H9 (cell line): Measurements from ENCODE around the gene CYSLTR2. TPM values are rescaled to one million over a fixed set of nuclear protein-coding genes. Genes with fewer than 3 reads are reported as not detected.

Experiments
- DNase-seq: peaks from one replicate; pipeline ENCODE4 v3.0.0-alpha.2; 2017
- H2AFZ ChIP-seq: one replicate; pipeline ENCODE4 v1.6.1; 2013; ENCODE audit warnings: mild to moderate bottlenecking, low read length, control low read depth, moderate library complexity
- H2AK5ac ChIP-seq: 2 replicates; pipeline ENCODE4 v1.6.1; 2013; ENCODE audit warnings: low read length, control low read depth, mixed read lengths; ENCODE audit not compliant: insufficient read length
- H2BK120ac ChIP-seq: one replicate; pipeline ENCODE4 v1.6.1; 2013; ENCODE audit warnings: low read depth, mild to moderate bottlenecking, low read length, control low read depth, inconsistent platforms; ENCODE audit not compliant: poor library complexity, severe bottlenecking
- H2BK12ac ChIP-seq: 2 replicates; pipeline ENCODE4 v1.6.1; 2013; ENCODE audit warnings: low read length, control low read depth, mixed read lengths, low read depth; ENCODE audit not compliant: insufficient read length
- H2BK15ac ChIP-seq: 2 replicates; pipeline ENCODE4 v1.6.1; 2013; ENCODE audit warnings: low read depth, low read length, control low read depth
- H2BK20ac ChIP-seq: one replicate; pipeline ENCODE4 v1.6.1; 2013; ENCODE audit warnings: low read depth, mild to moderate bottlenecking, low read length, control low read depth, inconsistent platforms; ENCODE audit not compliant: poor library complexity, severe bottlenecking
- H2BK5ac ChIP-seq: 2 replicates; pipeline ENCODE4 v1.6.1; 2013; ENCODE audit warnings: low read length, control low read depth, mixed read lengths; ENCODE audit not compliant: insufficient read length
- H3K14ac ChIP-seq: 2 replicates; pipeline ENCODE4 v1.6.1; 2013; ENCODE audit warnings: low read length, control low read depth; ENCODE audit not compliant: insufficient read depth
- H3K18ac ChIP-seq: 2 replicates; pipeline ENCODE4 v1.6.1; 2013; ENCODE audit warnings: low read depth, mild to moderate bottlenecking, mixed read lengths, low read length, control low read depth; ENCODE audit not compliant: insufficient read length
- H3K23ac ChIP-seq: 2 replicates; pipeline ENCODE4 v1.6.1; 2013; ENCODE audit warnings: low read length, control low read depth, mixed read lengths, low read depth; ENCODE audit not compliant: insufficient read length
- H3K23me2 ChIP-seq: 2 replicates; pipeline ENCODE4 v1.6.1; 2013; ENCODE audit warnings: low read depth, mild to moderate bottlenecking, mixed read lengths, low read length, control low read depth; ENCODE audit not compliant: insufficient read length, poor library complexity, severe bottlenecking
- H3K27ac ChIP-seq: 2 replicates; pipeline ENCODE4 v1.5.1; 2013; ENCODE audit warnings: low read length, control low read depth, mixed read lengths, low read depth; ENCODE audit not compliant: insufficient read length
- H3K27me3 ChIP-seq: 2 replicates; pipeline ENCODE4 v1.6.1; 2013; ENCODE audit warnings: low read length, control low read depth, inconsistent platforms; ENCODE audit not compliant: insufficient read depth
- H3K4ac ChIP-seq: 2 replicates; pipeline ENCODE4 v1.6.1; 2013; ENCODE audit warnings: low read depth, mild to moderate bottlenecking, control low read depth, inconsistent platforms, low read length, moderate library complexity
- H3K4me1 ChIP-seq: 2 replicates; pipeline ENCODE4 v1.6.1; 2013; ENCODE audit warnings: low read length, control low read depth, inconsistent platforms; ENCODE audit not compliant: insufficient read depth
- H3K4me2 ChIP-seq: 2 replicates; pipeline ENCODE4 v1.6.1; 2013; ENCODE audit warnings: low read length, control low read depth, mixed read lengths; ENCODE audit not compliant: insufficient read length, insufficient read depth
- H3K56ac ChIP-seq: 2 replicates; pipeline ENCODE4 v1.6.1; 2013; ENCODE audit warnings: low read depth, mild to moderate bottlenecking, mixed read lengths, low read length, control low read depth; ENCODE audit not compliant: insufficient read length
- H3K79me1 ChIP-seq: 2 replicates; pipeline ENCODE4 v1.6.1; 2013; ENCODE audit warnings: low read depth, mild to moderate bottlenecking, moderate library complexity, low read length, control low read depth, inconsistent platforms; ENCODE audit not compliant: insufficient read depth, poor library complexity, severe bottlenecking
- H3K79me2 ChIP-seq: 2 replicates; pipeline ENCODE4 v1.6.1; 2013; ENCODE audit warnings: low read length, control low read depth, inconsistent platforms; ENCODE audit not compliant: insufficient read depth
- H3K9ac ChIP-seq: 2 replicates; pipeline ENCODE4 v1.6.1; 2013; ENCODE audit warnings: low read length, control low read depth, mixed read lengths; ENCODE audit not compliant: insufficient read length; ENCODE audit errors: extremely low read depth
- H3K9me3 ChIP-seq: one replicate; pipeline ENCODE4 v1.6.1; 2013; ENCODE audit warnings: low read depth, low read length, inconsistent platforms; ENCODE audit not compliant: control insufficient read depth
- H3T11ph ChIP-seq: one replicate; pipeline ENCODE4 v1.6.1; 2013; ENCODE audit warnings: mild to moderate bottlenecking, low read length, control low read depth, inconsistent platforms
- H4K20me1 ChIP-seq: one replicate; pipeline ENCODE4 v1.6.1; 2013; ENCODE audit not compliant: control insufficient read depth, insufficient read length, insufficient read depth
- H4K5ac ChIP-seq: 2 replicates; pipeline ENCODE4 v1.6.1; 2013; ENCODE audit warnings: low read depth, mild to moderate bottlenecking, mixed read lengths, low read length, control low read depth; ENCODE audit not compliant: insufficient read length
- H4K8ac ChIP-seq: replicated peaks from 2 replicates; pipeline ENCODE4 v1.6.1; 2013; ENCODE audit warnings: low read length, control low read depth, mixed read lengths, low read depth; ENCODE audit not compliant: insufficient read length
- H4K91ac ChIP-seq: 2 replicates; pipeline ENCODE4 v1.6.1; 2013; ENCODE audit warnings: low read depth, mild to moderate bottlenecking, moderate library complexity, mixed read lengths, low read length, control low read depth; ENCODE audit not compliant: insufficient read length
- H3K27ac Mint-ChIP-seq, 3 experiments: 2 replicates in 2 of 3; 3 replicates in 1 of 3; pipeline ENCODE4 v1.8.0; 2020 to 2021; ENCODE audit warnings: mixed read lengths in 3 of 3, mild to moderate bottlenecking in 1 of 3, moderate library complexity in 1 of 3
- H3K27me3 Mint-ChIP-seq: 2 replicates; pipeline ENCODE4 v1.8.0; 2021; ENCODE audit warnings: low read depth, mild to moderate bottlenecking, moderate library complexity, mixed read lengths
- H3K36me3 Mint-ChIP-seq, 3 experiments: 2 replicates in 2 of 3; 3 replicates in 1 of 3; pipeline ENCODE4 v1.8.0; 2020 to 2021; ENCODE audit warnings: low read depth in 3 of 3, mixed read lengths in 3 of 3; ENCODE audit not compliant: insufficient read depth in 1 of 3
- H3K4me1 Mint-ChIP-seq, 2 experiments: 2 replicates each; pipeline ENCODE4 v1.8.0; 2020; ENCODE audit warnings: mixed read lengths in 2 of 2
- H3K4me3 Mint-ChIP-seq, 2 experiments: 2 replicates in 1 of 2; 3 replicates in 1 of 2; pipeline ENCODE4 v1.8.0; 2020 to 2021; ENCODE audit warnings: mild to moderate bottlenecking in 2 of 2, mixed read lengths in 2 of 2, moderate library complexity in 1 of 2
- H3K9me3 Mint-ChIP-seq, 2 experiments: 2 replicates in 1 of 2; 3 replicates in 1 of 2; pipeline ENCODE4 v1.8.0; 2020; ENCODE audit warnings: mild to moderate bottlenecking in 2 of 2, mixed read lengths in 2 of 2, moderate library complexity in 1 of 2
- CTCF ChIP-seq: fragments of 200-600 bp; sonication (generic); conservative IDR thresholded peaks from 3 replicates; pipeline ENCODE4 v1.8.0; 2021; ENCODE audit warnings: antibody characterized with exemption, mild to moderate bottlenecking
- total RNA-seq: library from RNA; stranded (reverse); gene quantifications from 2 replicates; pipeline ENCODE4 v1.2.1, GENCODE V29; 2021

Gene CYSLTR2
- total RNA-seq, 1 experiment from 2014 or later: not detected

- Histone ChIP-seq H3K27ac (no peak overlapping the region), H2AFZ (no peak overlapping the region), H3K79me1 (no peaks in the 10 kb centered on the region), H3K4ac (no peak overlapping the region), H4K20me1 (no peaks in the 10 kb centered on the region), H4K91ac (no peak overlapping the region), H2AK5ac (no peak overlapping the region), H3K4me2 (no peak overlapping the region), H3K18ac (no peak overlapping the region), H3K4me1 (no peaks in the 10 kb centered on the region), H3K23ac (no peak overlapping the region), H2BK20ac (no peak overlapping the region), H3K9me3 (no peaks in the 10 kb centered on the region), H2BK12ac (no peak overlapping the region), H3K79me2 (no peaks in the 10 kb centered on the region), H2BK5ac (no peak overlapping the region), H2BK15ac (no peak overlapping the region), H2BK120ac (no peak overlapping the region), H4K5ac (no peak overlapping the region), H3K56ac (no peak overlapping the region), H3K14ac (no peak overlapping the region), H3T11ph (no peak overlapping the region), H3K23me2 (no peaks in the 10 kb centered on the region), H4K8ac (no peak overlapping the region), H3K27me3 (no peaks in the 10 kb centered on the region), H3K9ac (no peak overlapping the region)
- Mint-ChIP-seq H3K4me3 (no peak overlapping the region), H3K9me3 (peaks cover 7 to 12% of the 10 kb centered on the region in 2 experiments), H3K4me1 (no peaks in the 10 kb centered on the region), H3K27ac (no peak overlapping the region), H3K36me3 (peaks cover 0 to 6% (median 5%) of the 10 kb centered on the region in 3 experiments; a peak in 4 of 7 replicates), H3K27me3 (peaks cover 3% of the 10 kb centered on the region)
- no peak for DNase-seq
- no peak for TF ChIP-seq CTCF
These were observed 19.1 kb upstream of the CYSLTR2 start for GRCh38 chr13:48634636-48635035.
